ENCODE data around the gene OXCT2.
A peak's percentile ranks its signal among the peaks of the same experiment; 100 is the strongest.
"Not testable (repeated sequence)": the region's sequence is repeated elsewhere in the genome, so short reads cannot be mapped to it uniquely, and the experiment has no call there.

The OXCT2 gene

GRCh38 chr1:39771022-39771532 lies at the start of gene OXCT2:
OXCT2 (minus strand) TSS chr1:39771348; CDS start chr1:39771255, 93 bp downstream.
- H3K27ac ChIP-seq; DNase-seq; H3K36me3 ChIP-seq; H3K27me3 ChIP-seq (ENCODE audit: insufficient read depth, low read depth, severe bottlenecking); H3K9me3 ChIP-seq (ENCODE audit: severe bottlenecking): not testable (repeated sequence)
- peak within 1 kb of the TSS; percentile 38 for H3K4me3 ChIP-seq (ENCODE audit: low read depth, low read length)

GRCh38 chr1:39819091-39819812 lies 48.1 kb upstream of the OXCT2 start:
- no peak overlapping the region for H3K4me3 ChIP-seq (ENCODE audit: low read depth, low read length)
- H3K36me3 ChIP-seq, result no peaks in the 10 kb centered on the region
- no peak for DNase-seq
- no peak overlapping the region for H3K27ac ChIP-seq
- no peaks in the 10 kb centered on the region for H3K27me3 ChIP-seq (ENCODE audit: insufficient read depth, low read depth, severe bottlenecking)
- no peaks in the 10 kb centered on the region for H3K9me3 ChIP-seq (ENCODE audit: severe bottlenecking)
- no peak for TF ChIP-seq CTCF (IDR thresholded peaks at IDR 0.05; ENCODE audit: low read depth, low read length)

- H3K27me3 ChIP-seq (ENCODE audit: insufficient read depth, low read depth, severe bottlenecking), result no peaks in the 10 kb centered on the region
- no peaks in the 10 kb centered on the region for H3K9me3 ChIP-seq (ENCODE audit: severe bottlenecking)
- H3K27ac ChIP-seq, result no peak overlapping the region
- no peaks in the 10 kb centered on the region for H3K36me3 ChIP-seq
- no peak for TF ChIP-seq CTCF (IDR thresholded peaks at IDR 0.05; ENCODE audit: low read depth, low read length)
- no peak overlapping the region for H3K4me3 ChIP-seq (ENCODE audit: low read depth, low read length)
- no peak for DNase-seq
Measured at GRCh38 chr1:39818482-39818881, 47.3 kb upstream of the OXCT2 start.

GRCh38 chr1:39817091-39817932 lies 46.2 kb upstream of the OXCT2 start:
- H3K27ac ChIP-seq; H3K36me3 ChIP-seq; H3K27me3 ChIP-seq (ENCODE audit: insufficient read depth, low read depth, severe bottlenecking); H3K9me3 ChIP-seq (ENCODE audit: severe bottlenecking); H3K4me3 ChIP-seq (ENCODE audit: low read depth, low read length): not testable (repeated sequence)
- TF ChIP-seq CTCF (IDR thresholded peaks at IDR 0.05; ENCODE audit: low read depth, low read length), result peak; percentile 23; the same call in 1 of the 2 replicates
- DNase-seq, result peak; percentile 26

- no peak overlapping the region for H3K4me3 ChIP-seq (ENCODE audit: low read depth, low read length)
- no peaks in the 10 kb centered on the region for H3K9me3 ChIP-seq (ENCODE audit: severe bottlenecking)
- H3K27ac ChIP-seq, result peak overlapping the region; percentile 38
- no peaks in the 10 kb centered on the region for H3K36me3 ChIP-seq
- TF ChIP-seq CTCF (IDR thresholded peaks at IDR 0.05; ENCODE audit: low read depth, low read length), result peak; percentile 80
- DNase-seq, result peak; percentile 81
- no peaks in the 10 kb centered on the region for H3K27me3 ChIP-seq (ENCODE audit: insufficient read depth, low read depth, severe bottlenecking)
Measured at GRCh38 chr1:39816415-39817090, 45.4 kb upstream of the OXCT2 start.

GRCh38 chr1:39812913-39813312 lies 41.8 kb upstream of the OXCT2 start:
- Histone ChIP-seq H3K4me3 (ENCODE audit: low read depth, low read length) (no peak overlapping the region), H3K27ac (no peak overlapping the region), H3K36me3 (no peaks in the 10 kb centered on the region), H3K9me3 (ENCODE audit: severe bottlenecking) (no peaks in the 10 kb centered on the region), H3K27me3 (ENCODE audit: insufficient read depth, low read depth, severe bottlenecking) (no peaks in the 10 kb centered on the region)
- TF ChIP-seq CTCF (IDR thresholded peaks at IDR 0.05; ENCODE audit: low read depth, low read length), result no peak
- no peak for DNase-seq
